ENCODE data around the gene ZNF503.

The ZNF503 gene

GRCh38 chr10:75388082-75388481 is 13.5 kb downstream of the ZNF503 start:
- Histone ChIP-seq H3K27ac (no peak overlapping the region), H3K4me1 (ENCODE audit: control insufficient read depth in 1 of 2, insufficient read depth in 1 of 2, low read depth in 1 of 2, low read length in 1 of 2) (no peaks in the 10 kb centered on the region), H3K4me3 (ENCODE audit: low read depth in 1 of 2, low read length in 1 of 2) (no peak overlapping the region), H3K27me3 (peaks cover 50% of the 10 kb centered on the region), H3K9me3 (no peaks in the 10 kb centered on the region), H3K36me3 (no peaks in the 10 kb centered on the region)
- no peak for TF ChIP-seq CTCF (IDR thresholded peaks at IDR 0.05)

GRCh38 chr10:75386128-75386527 is 15.4 kb downstream of the ZNF503 start:
- Histone ChIP-seq H3K36me3 (no peaks in the 10 kb centered on the region), H3K27me3 (peaks cover 36% of the 10 kb centered on the region), H3K9me3 (no peaks in the 10 kb centered on the region), H3K27ac (no peak overlapping the region), H3K4me1 (ENCODE audit: control insufficient read depth in 1 of 2, insufficient read depth in 1 of 2, low read depth in 1 of 2, low read length in 1 of 2) (no peaks in the 10 kb centered on the region), H3K4me3 (ENCODE audit: low read depth in 1 of 2, low read length in 1 of 2) (no peak overlapping the region)
- TF ChIP-seq CTCF (IDR thresholded peaks at IDR 0.05): no peak

DNA sequence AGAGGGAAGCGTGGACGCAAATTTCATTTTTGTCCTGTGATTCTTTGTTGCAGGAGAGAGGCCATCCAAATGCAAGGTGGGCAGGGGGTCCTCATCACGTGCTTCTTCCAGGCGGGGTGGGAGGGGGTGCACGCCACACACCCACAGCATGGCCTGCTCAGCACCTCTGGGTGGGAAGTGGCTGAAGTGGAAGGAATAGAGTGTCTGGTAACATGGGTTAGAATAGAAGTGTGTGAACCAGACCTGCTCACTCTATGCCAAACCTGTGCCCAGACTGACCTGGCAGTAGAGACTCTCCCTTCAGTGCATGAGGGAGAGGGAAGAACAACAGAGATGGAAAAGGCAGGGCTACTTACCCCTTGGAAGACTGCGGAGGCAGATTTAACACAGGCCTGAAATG is 21.7 kb downstream of the ZNF503 start:
- peaks cover 0 to 3% of the 10 kb centered on the region in 2 experiments for H3K4me1 ChIP-seq (ENCODE audit: control insufficient read depth in 1 of 2, insufficient read depth in 1 of 2, low read depth in 1 of 2, low read length in 1 of 2)
- no peak overlapping the region for H3K27ac ChIP-seq
- TF ChIP-seq CTCF (IDR thresholded peaks at IDR 0.05): no peak
- H3K27me3 ChIP-seq: peaks cover 15% of the 10 kb centered on the region
- no peaks in the 10 kb centered on the region for H3K36me3 ChIP-seq
- no peak overlapping the region for H3K4me3 ChIP-seq (ENCODE audit: low read depth in 1 of 2, low read length in 1 of 2)
- no peaks in the 10 kb centered on the region for H3K9me3 ChIP-seq

- Histone ChIP-seq H3K4me1 (ENCODE audit: control insufficient read depth in 1 of 2, insufficient read depth in 1 of 2, low read depth in 1 of 2, low read length in 1 of 2) (peaks cover 0 to 3% of the 10 kb centered on the region in 2 experiments), H3K36me3 (no peaks in the 10 kb centered on the region), H3K27ac (no peak overlapping the region), H3K9me3 (no peaks in the 10 kb centered on the region), H3K27me3 (peaks cover 15% of the 10 kb centered on the region), H3K4me3 (ENCODE audit: low read depth in 1 of 2, low read length in 1 of 2) (no peak overlapping the region)
- TF ChIP-seq CTCF (IDR thresholded peaks at IDR 0.05): no peak
Observed at GRCh38 chr10:75379212-75379724, 22.3 kb downstream of the ZNF503 start.

- Histone ChIP-seq H3K4me3 (ENCODE audit: low read depth in 1 of 2, low read length in 1 of 2) (no peak overlapping the region), H3K27ac (no peak overlapping the region), H3K4me1 (ENCODE audit: control insufficient read depth in 1 of 2, insufficient read depth in 1 of 2, low read depth in 1 of 2, low read length in 1 of 2) (peaks cover 0 to 3% of the 10 kb centered on the region in 2 experiments), H3K36me3 (no peaks in the 10 kb centered on the region), H3K27me3 (peaks cover 9% of the 10 kb centered on the region), H3K9me3 (no peaks in the 10 kb centered on the region)
- no peak for TF ChIP-seq CTCF (IDR thresholded peaks at IDR 0.05)
Observed at GRCh38 chr10:75378379-75378778, 23.2 kb downstream of the ZNF503 start.

GRCh38 chr10:75377869-75378268 is 23.7 kb downstream of the ZNF503 start:
- Histone ChIP-seq H3K27me3 (peaks cover 5% of the 10 kb centered on the region), H3K4me1 (ENCODE audit: control insufficient read depth in 1 of 2, insufficient read depth in 1 of 2, low read depth in 1 of 2, low read length in 1 of 2) (peaks cover 0 to 3% of the 10 kb centered on the region in 2 experiments), H3K4me3 (ENCODE audit: low read depth in 1 of 2, low read length in 1 of 2) (no peak overlapping the region), H3K27ac (no peak overlapping the region), H3K9me3 (no peaks in the 10 kb centered on the region), H3K36me3 (no peaks in the 10 kb centered on the region)
- no peak for TF ChIP-seq CTCF (IDR thresholded peaks at IDR 0.05)
